Fibroblast of skin of abdomen (primary cell): ENCODE measurements around the gene SPNS1.

Experiments used
- DNase-seq: peaks from one replicate; pipeline ENCODE4 v3.0.0-alpha.2; 2013

SPNS1 gene

GRCh38 chr16:29030086-29030840 lies 55.7 kb downstream of the SPNS1 start:
- no peak for DNase-seq
